Liver (tissue), 9 donors: ENCODE results near the gene VDR. TPM values are rescaled to one million over a fixed set of nuclear protein-coding genes. Genes with fewer than 3 reads are reported as not detected.

Experiments
- DNase-seq: peaks from one replicate; pipeline ENCODE4 v3.0.0-alpha.2; 2017; ENCODE audit warnings: low spot score
- H3K27ac ChIP-seq, 2 donors: one replicate each; pipeline ENCODE4 v1.7.0; 2013; ENCODE audit warnings: inconsistent platforms in 2 of 2, low read length in 2 of 2, control low read depth in 1 of 2, low read depth in 1 of 2, mild to moderate bottlenecking in 1 of 2
- H3K27me3 ChIP-seq, 4 donors: one replicate each; pipeline versions ENCODE4 v1.6.1 to v1.7.0; 2013; ENCODE audit warnings: low read length in 3 of 4, inconsistent platforms in 1 of 4, mild to moderate bottlenecking in 1 of 4, moderate library complexity in 1 of 4; ENCODE audit not compliant: control insufficient read depth in 4 of 4, insufficient read depth in 4 of 4
- H3K36me3 ChIP-seq, 4 donors: one replicate each; pipeline versions ENCODE4 v1.6.1 to v1.7.0; 2013; ENCODE audit warnings: low read length in 3 of 4, mild to moderate bottlenecking in 3 of 4, low read depth in 1 of 4, moderate library complexity in 1 of 4; ENCODE audit not compliant: control insufficient read depth in 4 of 4, insufficient read depth in 3 of 4
- H3K4me1 ChIP-seq, 4 donors: one replicate each; pipeline versions ENCODE4 v1.6.1 to v1.7.0; 2013; ENCODE audit warnings: low read length in 3 of 4, mild to moderate bottlenecking in 3 of 4, moderate library complexity in 1 of 4; ENCODE audit not compliant: control insufficient read depth in 4 of 4, insufficient read depth in 4 of 4
- H3K4me3 ChIP-seq, 3 donors: one replicate each; pipeline versions ENCODE4 v1.6.1 to v1.7.0; 2013; ENCODE audit warnings: low read length in 3 of 3, control low read depth in 1 of 3, low read depth in 1 of 3, mild to moderate bottlenecking in 1 of 3
- H3K9ac ChIP-seq, 2 donors: one replicate each; pipeline ENCODE4 v1.7.0; 2013; ENCODE audit warnings: low read length in 2 of 2, mild to moderate bottlenecking in 2 of 2, moderate library complexity in 2 of 2, control low read depth in 1 of 2, low read depth in 1 of 2
- H3K9me3 ChIP-seq, 4 donors: one replicate each; pipeline versions ENCODE4 v1.6.1 to v1.7.0; 2013; ENCODE audit warnings: low read length in 3 of 4; ENCODE audit not compliant: control insufficient read depth in 4 of 4
- CTCF ChIP-seq: fragments of 150-350 bp; IDR thresholded peaks from 2 replicates; pipeline ENCODE4 v1.5.1; 2017; ENCODE audit warnings: improper control_type of control experiment, low read depth, low read length; ENCODE audit not compliant: missing input control
- EGR1 ChIP-seq, 2 donors: IDR thresholded peaks; 2 replicates each; pipeline ENCODE4 v1.6.1; 2016 to 2018; ENCODE audit warnings: antibody characterized with exemption in 2 of 2, low read depth in 2 of 2
- HNF4A ChIP-seq, 2 donors: conservative IDR thresholded peaks; 2 replicates each; pipeline ENCODE4 v1.6.1; 2016; ENCODE audit warnings: antibody characterized with exemption in 2 of 2, mild to moderate bottlenecking in 2 of 2
- JUND ChIP-seq, 2 donors: IDR thresholded peaks; 2 replicates each; pipeline ENCODE4 v1.6.1; 2016; ENCODE audit warnings: antibody characterized with exemption in 2 of 2
- NR2F2 ChIP-seq: IDR thresholded peaks from 2 replicates; pipeline ENCODE4 v1.6.1; 2016; ENCODE audit warnings: antibody characterized with exemption
- RXRA ChIP-seq, 2 donors: IDR thresholded peaks; 2 replicates each; pipeline ENCODE4 v1.6.1; 2017 to 2018; ENCODE audit warnings: antibody characterized with exemption in 2 of 2, mild to moderate bottlenecking in 1 of 2
- SP1 ChIP-seq: IDR thresholded peaks from 2 replicates; pipeline ENCODE4 v1.6.1; 2018; ENCODE audit warnings: antibody characterized with exemption, mild to moderate bottlenecking
- YY1 ChIP-seq: IDR thresholded peaks from 2 replicates; pipeline ENCODE4 v1.6.1; 2016; ENCODE audit warnings: antibody characterized with exemption, mild to moderate bottlenecking
- WGBS: extraction: QIAGEN DNeasy Blood & Tissue Kit; methylation state at CpG from one replicate; pipeline ENCODE4 v1.1.7; 2013; 5-methylcytosine and 5-hydroxymethylcytosine counted together
- polyA plus RNA-seq, 2 donors: library from polyadenylated mRNA; stranded (reverse) in 1 of 2; unstranded in 1 of 2; fragments of 200-250 nt in 1 of 2; fragments of >200 nt in 1 of 2; fragmentation: Nextera tagmentation in 1 of 2; extraction: Ambion mirVana in 1 of 2; gene quantifications; one replicate each; pipeline versions ENCODE4 v1.2.1 to v1.2.3, GENCODE V29; 2013 to 2015
- total RNA-seq, 2 donors: library from RNA; depleted of rRNA; stranded (reverse); fragments of >200 nt; gene quantifications; one replicate each; pipeline ENCODE4 v1.2.3, GENCODE V29; 2014
- TF ChIP-seq, protein P1 (sequence below): IDR thresholded peaks from 2 replicates; pipeline ENCODE4 v1.6.1; 2016; ENCODE audit warnings: antibody characterized with exemption
- TF ChIP-seq, protein P2 (sequence below): IDR thresholded peaks from 2 replicates; pipeline ENCODE4 v1.6.1; 2016; ENCODE audit warnings: antibody characterized with exemption
- TF ChIP-seq, protein P3 (sequence below): IDR thresholded peaks from 2 replicates; pipeline ENCODE4 v1.6.1; 2016; ENCODE audit warnings: antibody characterized with exemption
- donor health status: healthy.
- donor health status: healthy.
- donor health status: healthy.
- donor health status: healthy.
- donor health status: healthy.

The VDR gene
- total and polyA plus RNA-seq, 4 donors, result 0.25 to 0.47 (median 0.35) TPM

DNA sequence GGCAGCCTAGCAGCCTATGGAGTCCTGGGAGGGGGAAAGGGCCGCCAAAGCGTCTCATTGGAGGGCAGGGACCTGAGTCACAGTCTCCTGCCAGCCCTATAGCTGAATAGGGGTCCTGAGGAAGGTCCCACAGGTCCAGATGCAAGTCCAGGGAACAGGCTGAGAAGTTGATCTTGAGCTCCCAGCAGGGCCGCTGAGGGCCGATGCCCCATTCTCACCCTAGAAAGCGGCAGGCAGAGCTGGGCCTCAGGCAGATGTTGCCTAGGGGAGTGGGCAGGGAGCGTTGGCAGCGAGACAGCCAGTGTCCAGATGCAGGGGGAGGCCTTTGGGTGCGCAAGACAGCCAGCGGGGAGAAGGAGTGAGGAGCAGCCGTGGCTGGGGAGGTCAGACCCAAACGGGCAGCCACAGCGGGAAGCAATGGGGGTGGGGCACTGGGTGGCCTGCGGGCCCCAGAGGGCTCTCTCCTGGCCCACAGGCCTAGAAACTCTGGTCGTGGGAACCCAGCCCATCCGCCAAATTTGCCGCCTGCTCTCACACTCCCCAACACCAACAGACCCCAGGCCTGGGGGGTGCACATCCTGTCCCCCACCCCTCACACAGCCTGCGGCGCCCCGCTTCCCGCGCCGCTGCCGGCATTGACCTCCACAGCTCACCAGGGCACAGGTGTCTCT lies 86.2 kb downstream of the VDR start:
- H3K9ac ChIP-seq, result peak overlapping the region in 1 of 2 donors; percentile 67
- H3K27ac ChIP-seq, result peak overlapping the region; percentile 80
- no peaks in the 10 kb centered on the region for H3K36me3 ChIP-seq
- TF ChIP-seq HNF4A (conservative IDR thresholded peaks at IDR 0.05) (no peak), SP1 (no peak), RXRA (IDR thresholded peaks at IDR 0.05) (no peak), YY1 (no peak), JUND (IDR thresholded peaks at IDR 0.05) (no peak), EGR1 (IDR thresholded peaks at IDR 0.05; ENCODE audit: low read depth in 2 of 2) (no peak)
- TF ChIP-seq, protein P1, sequence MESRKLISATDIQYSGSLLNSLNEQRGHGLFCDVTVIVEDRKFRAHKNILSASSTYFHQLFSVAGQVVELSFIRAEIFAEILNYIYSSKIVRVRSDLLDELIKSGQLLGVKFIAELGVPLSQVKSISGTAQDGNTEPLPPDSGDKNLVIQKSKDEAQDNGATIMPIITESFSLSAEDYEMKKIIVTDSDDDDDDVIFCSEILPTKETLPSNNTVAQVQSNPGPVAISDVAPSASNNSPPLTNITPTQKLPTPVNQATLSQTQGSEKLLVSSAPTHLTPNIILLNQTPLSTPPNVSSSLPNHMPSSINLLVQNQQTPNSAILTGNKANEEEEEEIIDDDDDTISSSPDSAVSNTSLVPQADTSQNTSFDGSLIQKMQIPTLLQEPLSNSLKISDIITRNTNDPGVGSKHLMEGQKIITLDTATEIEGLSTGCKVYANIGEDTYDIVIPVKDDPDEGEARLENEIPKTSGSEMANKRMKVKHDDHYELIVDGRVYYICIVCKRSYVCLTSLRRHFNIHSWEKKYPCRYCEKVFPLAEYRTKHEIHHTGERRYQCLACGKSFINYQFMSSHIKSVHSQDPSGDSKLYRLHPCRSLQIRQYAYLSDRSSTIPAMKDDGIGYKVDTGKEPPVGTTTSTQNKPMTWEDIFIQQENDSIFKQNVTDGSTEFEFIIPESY, result no peak
- TF ChIP-seq, protein P2, sequence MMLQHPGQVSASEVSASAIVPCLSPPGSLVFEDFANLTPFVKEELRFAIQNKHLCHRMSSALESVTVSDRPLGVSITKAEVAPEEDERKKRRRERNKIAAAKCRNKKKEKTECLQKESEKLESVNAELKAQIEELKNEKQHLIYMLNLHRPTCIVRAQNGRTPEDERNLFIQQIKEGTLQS, result no peak
- H3K4me1 ChIP-seq, result peaks cover 0 to 30% (median 5%) of the 10 kb centered on the region in 4 donors
- no peak for DNase-seq
- H3K27me3 ChIP-seq, result no peaks in the 10 kb centered on the region
- WGBS, result 58% methylated on average over 23 of the region's 23 CpGs
- H3K4me3 ChIP-seq, result peak overlapping the region in 2 of 3 donors; percentile 42 to 74
- no peaks in the 10 kb centered on the region for H3K9me3 ChIP-seq

DNA sequence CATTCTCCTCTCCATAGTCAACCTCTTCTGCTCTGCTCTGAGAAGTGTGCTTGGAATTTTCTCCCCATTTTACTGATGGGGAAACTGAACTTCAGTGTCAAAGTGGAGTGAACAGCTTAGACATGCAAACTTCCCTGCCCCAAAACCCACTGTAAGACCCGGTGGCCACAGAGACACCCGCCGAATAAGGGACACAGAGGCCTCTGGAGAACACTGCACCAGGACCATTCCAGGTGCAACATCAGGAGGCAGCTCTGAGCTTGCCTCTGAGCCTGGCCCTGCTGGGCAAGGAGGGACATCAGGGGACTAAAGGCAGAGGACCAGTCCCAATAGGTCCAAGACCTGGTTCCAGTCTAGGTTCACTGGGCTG lies 86.8 kb downstream of the VDR start:
- Histone ChIP-seq H3K27ac (peak overlapping the region; percentile 80), H3K36me3 (no peaks in the 10 kb centered on the region), H3K4me3 (no peak overlapping the region), H3K27me3 (no peaks in the 10 kb centered on the region), H3K9me3 (no peaks in the 10 kb centered on the region), H3K9ac (no peak overlapping the region), H3K4me1 (peaks cover 0 to 30% (median 5%) of the 10 kb centered on the region in 4 donors)
- no peak for TF ChIP-seq YY1
- WGBS, result 75% methylated on average over 3 of the region's 3 CpGs
- no peak for DNase-seq

- H3K9ac ChIP-seq, result no peak overlapping the region
- no peak for DNase-seq
- no peaks in the 10 kb centered on the region for H3K9me3 ChIP-seq
- H3K27me3 ChIP-seq, result no peaks in the 10 kb centered on the region
- 63% methylated on average over 7 of the region's 7 CpGs for WGBS
- peaks cover 0 to 33% (median 5%) of the 10 kb centered on the region in 4 donors for H3K4me1 ChIP-seq
- H3K36me3 ChIP-seq, result no peaks in the 10 kb centered on the region
- TF ChIP-seq, protein P3, sequence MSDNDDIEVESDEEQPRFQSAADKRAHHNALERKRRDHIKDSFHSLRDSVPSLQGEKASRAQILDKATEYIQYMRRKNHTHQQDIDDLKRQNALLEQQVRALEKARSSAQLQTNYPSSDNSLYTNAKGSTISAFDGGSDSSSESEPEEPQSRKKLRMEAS, result no peak
- peak; percentile 7 for TF ChIP-seq CTCF
- peak; percentile 11 for TF ChIP-seq NR2F2
- H3K27ac ChIP-seq, result peak overlapping the region; percentile 80
- no peak overlapping the region for H3K4me3 ChIP-seq
Measured at GRCh38 chr12:47817272-47818006, 87.4 kb downstream of the VDR start.
